ENCODE measurements around the gene DCLK2. TPM values are rescaled to one million over a fixed set of nuclear protein-coding genes. Genes with fewer than 3 reads are reported as not detected.

DCLK2 gene
- total RNA-seq = not detected

- H3K27me3 Mint-ChIP-seq = peaks cover 72% of the 10 kb centered on the region
- peak; percentile 13 for DNase-seq
- peak within 1 kb of the TSS; percentile 45 for H3K4me3 Mint-ChIP-seq
- peaks cover 2% of the 10 kb centered on the region for H3K9me3 Mint-ChIP-seq
- H3K36me3 Mint-ChIP-seq = no peaks in the 10 kb centered on the region
- no peak within 1 kb of the TSS for H3K27ac Mint-ChIP-seq
- H3K4me1 Mint-ChIP-seq = peaks cover 2% of the 10 kb centered on the region
Observed at GRCh38 chr4:150078041-150078578, at the start of gene DCLK2. DCLK2 (plus strand) TSS chr4:150078445; CDS start chr4:150079028, 583 bp downstream.

DNA sequence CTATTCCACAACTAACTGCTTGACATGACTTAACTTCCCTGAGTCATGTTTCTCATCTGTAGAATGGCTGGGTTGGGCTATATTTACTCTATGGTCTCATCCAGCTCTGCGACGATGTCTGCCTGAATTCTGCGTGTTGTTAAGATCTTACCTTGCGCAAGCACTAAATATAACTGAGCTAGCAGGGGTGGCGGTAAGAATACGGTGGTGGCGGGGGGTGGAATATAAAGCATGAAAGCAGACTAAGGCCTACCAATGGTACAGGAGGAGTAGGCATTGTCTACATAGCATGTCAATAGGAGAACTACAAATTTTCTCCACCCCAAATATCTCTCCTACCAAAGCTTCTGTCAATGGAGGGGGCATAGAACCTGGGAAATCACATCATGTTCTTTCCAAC lies 45.7 kb upstream of the DCLK2 start:
- peaks cover 18% of the 10 kb centered on the region for H3K27me3 Mint-ChIP-seq
- DNase-seq = no peak
- no peaks in the 10 kb centered on the region for H3K36me3 Mint-ChIP-seq
- no peaks in the 10 kb centered on the region for H3K4me1 Mint-ChIP-seq
- peaks cover 3% of the 10 kb centered on the region for H3K9me3 Mint-ChIP-seq
- no peak overlapping the region for H3K27ac Mint-ChIP-seq
- no peak overlapping the region for H3K4me3 Mint-ChIP-seq

GRCh38 chr4:150033081-150033480 lies 45.2 kb upstream of the DCLK2 start:
- H3K27ac Mint-ChIP-seq = no peak overlapping the region
- H3K27me3 Mint-ChIP-seq = peaks cover 18% of the 10 kb centered on the region
- no peaks in the 10 kb centered on the region for H3K36me3 Mint-ChIP-seq
- H3K4me1 Mint-ChIP-seq = no peaks in the 10 kb centered on the region
- no peak for DNase-seq
- H3K4me3 Mint-ChIP-seq = no peak overlapping the region
- H3K9me3 Mint-ChIP-seq = no peaks in the 10 kb centered on the region

- no peak for DNase-seq
- no peaks in the 10 kb centered on the region for H3K4me1 Mint-ChIP-seq
- H3K36me3 Mint-ChIP-seq = no peaks in the 10 kb centered on the region
- H3K27ac Mint-ChIP-seq = no peak overlapping the region
- no peaks in the 10 kb centered on the region for H3K9me3 Mint-ChIP-seq
- no peak overlapping the region for H3K4me3 Mint-ChIP-seq
- peaks cover 18% of the 10 kb centered on the region for H3K27me3 Mint-ChIP-seq
Observed at GRCh38 chr4:150033901-150034300, 44.3 kb upstream of the DCLK2 start.

DNA sequence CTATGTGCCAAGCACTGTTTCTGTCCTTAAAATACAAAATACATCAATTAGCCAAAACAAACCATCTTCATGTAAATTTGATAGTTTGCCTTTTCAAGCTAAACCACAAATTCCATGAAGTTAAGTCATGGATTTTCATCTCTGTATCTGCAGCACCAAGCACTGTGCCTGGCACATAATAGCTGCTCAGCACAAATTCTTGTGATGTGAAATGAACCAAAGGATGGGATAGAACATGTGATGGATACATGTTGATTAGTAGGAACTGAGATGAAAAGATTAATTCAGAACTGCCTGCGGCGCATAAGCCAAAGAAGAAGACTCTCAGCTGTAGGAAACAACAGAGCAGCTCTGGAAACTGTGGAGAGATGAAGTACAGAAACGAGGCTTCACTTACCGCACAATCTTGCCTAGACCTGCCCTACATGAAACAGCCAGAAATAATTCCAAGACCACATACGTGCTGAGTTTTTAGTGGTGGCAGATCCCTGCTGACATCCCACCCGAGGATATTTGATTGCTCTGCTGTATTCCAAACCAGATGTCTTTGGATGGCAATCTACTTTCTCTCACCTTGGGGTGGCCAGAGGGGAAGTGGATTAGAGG lies 40.9 kb upstream of the DCLK2 start:
- Mint-ChIP-seq H3K4me3 (no peak overlapping the region), H3K9me3 (no peaks in the 10 kb centered on the region), H3K36me3 (no peaks in the 10 kb centered on the region), H3K4me1 (no peaks in the 10 kb centered on the region), H3K27me3 (peaks cover 10% of the 10 kb centered on the region), H3K27ac (no peak overlapping the region)
- no peak for DNase-seq

GRCh38 chr4:150038335-150039076 lies 39.7 kb upstream of the DCLK2 start:
- no peak overlapping the region for H3K4me3 Mint-ChIP-seq
- H3K9me3 Mint-ChIP-seq = no peaks in the 10 kb centered on the region
- no peak overlapping the region for H3K27ac Mint-ChIP-seq
- no peak for DNase-seq
- peaks cover 7% of the 10 kb centered on the region for H3K27me3 Mint-ChIP-seq
- no peaks in the 10 kb centered on the region for H3K4me1 Mint-ChIP-seq
- no peaks in the 10 kb centered on the region for H3K36me3 Mint-ChIP-seq

GRCh38 chr4:150039274-150040127 lies 38.7 kb upstream of the DCLK2 start:
- Mint-ChIP-seq H3K27me3 (peaks cover 9% of the 10 kb centered on the region), H3K27ac (no peak overlapping the region), H3K36me3 (no peaks in the 10 kb centered on the region), H3K4me1 (no peaks in the 10 kb centered on the region), H3K9me3 (no peaks in the 10 kb centered on the region), H3K4me3 (no peak overlapping the region)
- no peak for DNase-seq

DNA sequence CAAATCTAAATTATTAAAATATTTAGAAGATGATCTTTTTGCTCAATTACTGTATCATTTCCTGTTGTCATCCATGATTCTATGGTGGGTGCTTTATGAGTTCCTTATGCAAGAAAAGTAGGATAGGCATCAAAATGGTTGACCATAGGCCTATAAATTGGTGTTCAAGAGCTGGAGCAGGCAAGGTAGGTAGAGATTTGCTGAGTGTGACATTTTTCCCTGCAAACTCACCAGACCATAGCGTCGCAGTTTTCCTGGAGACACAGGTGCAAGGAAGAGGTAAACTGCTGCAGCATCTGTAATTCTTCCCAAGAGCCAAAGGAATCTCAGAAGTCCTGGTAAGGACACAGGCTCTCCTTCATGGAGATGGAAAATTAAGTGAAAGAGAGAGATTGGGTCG lies 33.7 kb upstream of the DCLK2 start:
- Mint-ChIP-seq H3K9me3 (no peaks in the 10 kb centered on the region), H3K4me3 (no peak overlapping the region), H3K27ac (no peak overlapping the region), H3K4me1 (no peaks in the 10 kb centered on the region), H3K27me3 (peaks cover 9% of the 10 kb centered on the region), H3K36me3 (no peaks in the 10 kb centered on the region)
- no peak for DNase-seq

- Mint-ChIP-seq H3K27me3 (peaks cover 7% of the 10 kb centered on the region), H3K36me3 (no peaks in the 10 kb centered on the region), H3K4me3 (no peak overlapping the region), H3K27ac (no peak overlapping the region), H3K9me3 (no peaks in the 10 kb centered on the region), H3K4me1 (no peaks in the 10 kb centered on the region)
- no peak for DNase-seq
Observed at GRCh38 chr4:150045410-150045809, 32.8 kb upstream of the DCLK2 start.

DNA sequence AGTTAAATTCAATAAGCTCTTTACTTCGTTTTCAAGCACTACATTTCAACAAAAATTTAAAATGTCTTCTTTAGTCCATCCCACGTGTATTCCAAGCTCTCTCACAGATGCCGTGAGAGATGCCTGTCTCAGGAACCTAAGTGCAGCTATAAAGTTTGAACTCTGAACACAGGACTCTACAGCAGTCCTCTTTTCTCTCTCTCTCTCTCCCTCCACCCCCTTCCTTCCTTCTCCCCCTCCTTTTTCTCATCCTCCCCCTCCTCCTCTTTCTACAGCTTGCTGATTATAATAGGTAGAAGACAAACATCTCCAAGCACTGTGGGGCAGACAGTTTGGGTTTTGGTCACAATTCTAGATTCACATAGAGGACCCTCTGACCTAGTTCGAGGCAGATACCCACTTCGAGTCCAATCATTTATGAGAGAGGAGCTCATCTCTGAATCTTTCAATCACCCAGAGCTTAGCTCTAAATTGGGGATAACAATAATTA lies 31.5 kb upstream of the DCLK2 start:
- Mint-ChIP-seq H3K4me1 (no peaks in the 10 kb centered on the region), H3K4me3 (no peak overlapping the region), H3K27me3 (peaks cover 7% of the 10 kb centered on the region), H3K27ac (no peak overlapping the region), H3K36me3 (no peaks in the 10 kb centered on the region), H3K9me3 (no peaks in the 10 kb centered on the region)
- no peak for DNase-seq

DNA sequence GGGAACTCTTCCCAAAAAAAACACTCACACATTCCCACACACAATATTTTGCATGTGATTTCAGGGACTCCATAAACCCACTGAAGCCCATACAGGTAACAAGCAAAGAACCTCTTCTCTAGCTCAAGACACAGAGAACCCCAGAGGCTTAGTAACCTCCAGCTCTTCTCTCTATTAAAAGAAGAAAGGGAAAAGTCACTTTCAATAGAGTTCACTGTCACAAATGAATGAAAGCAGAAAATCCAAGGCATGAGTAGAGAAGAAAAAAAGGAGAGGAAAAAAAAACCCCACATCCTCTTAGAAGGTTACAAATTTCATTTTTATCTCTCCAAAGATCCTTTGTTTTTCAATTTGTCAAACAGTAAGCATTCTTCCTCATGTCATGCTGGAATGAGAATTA lies 30.7 kb upstream of the DCLK2 start:
- no peak for DNase-seq

GRCh38 chr4:150049682-150050081 lies 28.6 kb upstream of the DCLK2 start:
- DNase-seq = no peak
- Mint-ChIP-seq H3K36me3 (no peaks in the 10 kb centered on the region), H3K9me3 (peaks cover 1% of the 10 kb centered on the region), H3K27me3 (peaks cover under 1% of the 10 kb centered on the region), H3K27ac (no peak overlapping the region), H3K4me3 (no peak overlapping the region), H3K4me1 (no peaks in the 10 kb centered on the region)

More for the DNA sequence above, 30.7 kb upstream of the DCLK2 start:
- no peaks in the 10 kb centered on the region for H3K4me1 Mint-ChIP-seq
- no peak overlapping the region for H3K27ac Mint-ChIP-seq
- H3K9me3 Mint-ChIP-seq = no peaks in the 10 kb centered on the region
- no peaks in the 10 kb centered on the region for H3K36me3 Mint-ChIP-seq
- H3K27me3 Mint-ChIP-seq = peaks cover 7% of the 10 kb centered on the region
- H3K4me3 Mint-ChIP-seq = no peak overlapping the region

- no peak overlapping the region for H3K27ac Mint-ChIP-seq
- no peaks in the 10 kb centered on the region for H3K27me3 Mint-ChIP-seq
- H3K4me1 Mint-ChIP-seq = no peaks in the 10 kb centered on the region
- no peak overlapping the region for H3K4me3 Mint-ChIP-seq
- H3K36me3 Mint-ChIP-seq = no peaks in the 10 kb centered on the region
- peaks cover 1% of the 10 kb centered on the region for H3K9me3 Mint-ChIP-seq
- no peak for DNase-seq
Observed at GRCh38 chr4:150050566-150050965, 27.7 kb upstream of the DCLK2 start.

DNA sequence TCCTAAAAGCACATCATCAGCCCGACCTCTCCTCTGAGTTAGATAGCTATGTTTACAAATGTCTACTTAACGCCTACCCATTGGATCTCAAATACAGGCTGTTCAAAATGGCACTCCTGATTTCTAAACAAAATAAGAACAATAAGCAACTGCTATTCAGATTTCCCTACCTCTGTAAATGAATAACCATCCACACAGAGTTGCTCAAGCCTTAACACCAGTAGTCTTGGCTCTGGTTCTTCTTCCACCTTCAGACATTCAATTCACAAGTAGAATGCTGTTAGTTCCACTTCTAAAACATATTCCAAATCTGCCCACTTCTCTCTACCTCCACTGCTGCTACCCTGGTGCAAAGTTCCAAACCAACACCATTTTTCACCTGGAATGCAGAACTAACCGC lies 27.1 kb upstream of the DCLK2 start:
- no peaks in the 10 kb centered on the region for H3K27me3 Mint-ChIP-seq
- DNase-seq = no peak
- no peak overlapping the region for H3K4me3 Mint-ChIP-seq
- no peaks in the 10 kb centered on the region for H3K36me3 Mint-ChIP-seq
- peaks cover 3% of the 10 kb centered on the region for H3K9me3 Mint-ChIP-seq
- H3K27ac Mint-ChIP-seq = no peak overlapping the region
- no peaks in the 10 kb centered on the region for H3K4me1 Mint-ChIP-seq

- Mint-ChIP-seq H3K4me3 (no peak overlapping the region), H3K4me1 (no peaks in the 10 kb centered on the region), H3K36me3 (no peaks in the 10 kb centered on the region), H3K27me3 (peaks cover 3% of the 10 kb centered on the region), H3K9me3 (peaks cover 3% of the 10 kb centered on the region), H3K27ac (no peak overlapping the region)
- DNase-seq = no peak
Observed at GRCh38 chr4:150055467-150055866, 22.8 kb upstream of the DCLK2 start.

Measured in activated naive CD8-positive, alpha-beta T cell treated with anti-CD3 and anti-CD28 coated beads for 36 hours (primary cell).